GM12872 (cell line): Measurements from ENCODE around the gene STXBP3.

ENCODE experiments used
- CTCF ChIP-seq: IDR thresholded peaks from 3 replicates; pipeline ENCODE4 v1.5.1; 2011; ENCODE audit warnings: low read depth, mild to moderate bottlenecking, low read length, moderate library complexity; ENCODE audit not compliant: insufficient read depth

Gene STXBP3

DNA sequence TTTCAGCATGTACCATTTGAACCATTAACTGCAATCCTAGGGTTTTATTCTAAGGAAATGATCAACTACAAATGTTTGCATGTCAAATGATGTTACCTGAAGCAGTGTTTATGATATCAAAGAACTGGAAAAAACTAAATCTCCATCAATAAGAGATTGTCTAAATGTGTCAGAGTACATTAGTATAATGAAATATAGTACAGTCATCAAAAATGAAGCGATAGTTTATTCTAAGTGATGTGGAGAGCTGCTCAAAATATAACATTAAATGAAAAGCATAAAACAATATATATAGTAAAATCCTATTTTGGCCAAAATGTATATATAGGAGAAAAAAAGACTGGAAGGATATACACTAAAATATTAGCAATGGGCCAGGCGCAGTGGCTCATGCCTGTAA is 86.5 kb downstream of the STXBP3 start:
- TF ChIP-seq CTCF = no peak

DNA sequence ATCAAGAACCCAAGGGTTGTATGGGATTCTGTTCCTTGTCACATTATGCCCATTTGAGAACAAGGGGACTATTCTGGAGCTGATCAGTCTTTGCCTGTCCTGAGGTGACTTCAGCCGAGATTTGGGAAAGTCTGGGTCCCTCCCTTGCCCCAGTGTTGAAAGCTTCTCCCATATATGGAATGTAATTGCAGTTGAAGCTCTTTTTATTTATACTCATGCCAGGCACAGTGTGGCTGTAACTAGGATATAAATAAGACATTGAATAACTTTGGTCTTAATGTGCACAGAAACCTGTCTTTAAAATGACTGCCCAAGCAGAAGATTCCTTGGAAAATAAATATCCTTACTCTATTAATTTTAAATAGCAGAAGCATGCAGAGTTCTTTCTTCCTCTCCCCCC is 95.2 kb downstream of the STXBP3 start:
- TF ChIP-seq CTCF = no peak

DNA sequence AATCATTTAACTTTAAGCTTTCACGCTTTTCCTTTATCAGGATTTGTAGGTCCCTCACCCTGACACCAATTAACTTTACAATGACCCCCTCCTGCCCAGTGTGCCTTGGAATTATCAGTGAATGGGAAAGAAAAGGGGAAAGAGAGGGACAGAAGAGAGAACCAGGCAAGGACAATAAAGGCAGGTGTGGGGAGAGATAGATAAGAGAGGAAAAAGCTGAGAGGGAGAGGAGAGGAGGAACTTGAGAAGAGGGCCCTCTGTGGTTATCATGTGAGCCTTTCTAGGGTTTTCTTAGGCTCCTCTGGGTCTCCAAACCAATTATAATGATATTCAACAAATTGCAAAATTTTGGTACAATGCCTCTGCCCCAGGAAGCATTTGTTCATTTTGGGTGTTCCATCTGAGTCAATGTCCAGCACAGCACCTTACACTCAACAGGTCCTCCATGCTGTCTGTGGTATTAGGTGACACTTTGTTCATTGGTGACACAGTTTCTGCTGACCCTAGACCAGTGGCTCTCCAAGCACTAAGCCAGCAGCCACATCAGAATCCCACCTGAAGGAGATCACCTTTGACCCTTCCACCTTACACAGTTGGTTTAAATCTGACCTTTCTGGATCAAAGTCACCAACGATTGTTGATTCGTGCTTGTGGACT is 96.2 kb downstream of the STXBP3 start:
- TF ChIP-seq CTCF = no peak

- no peak for TF ChIP-seq CTCF
Measured at GRCh38 chr1:108843390-108844137, 97.1 kb downstream of the STXBP3 start.

GRCh38 chr1:108845446-108845845 is 99.0 kb downstream of the STXBP3 start:
- no peak for TF ChIP-seq CTCF

GRCh38 chr1:108845991-108846390 is 99.5 kb downstream of the STXBP3 start:
- TF ChIP-seq CTCF = no peak

- no peak for TF ChIP-seq CTCF
Measured at GRCh38 chr1:108847494-108847893, 101.0 kb downstream of the STXBP3 start.
